GM12892 (cell line): ENCODE results near the gene LAMA5.

Experiments
- DNase-seq: peaks from one replicate; pipeline ENCODE4 v3.0.0; 2011; ENCODE audit not compliant: insufficient read length
- FAIRE-seq: peaks from 2 replicates; lab custom pipeline; 2011; peaks lifted over from hg19 to GRCh38; lab: Jason Lieb, UNC
- POLR2A ChIP-seq: IDR thresholded peaks from 2 replicates; pipeline ENCODE4 v1.6.1; 2011; ENCODE audit warnings: low read depth, low read length, control low read depth
- POLR2AphosphoS5 ChIP-seq: IDR thresholded peaks from 2 replicates; pipeline ENCODE4 v1.6.1; 2011; ENCODE audit warnings: low read depth, low read length, control low read depth
- TAF1 ChIP-seq: IDR thresholded peaks from 2 replicates; pipeline ENCODE4 v1.6.1; 2011; ENCODE audit warnings: low read depth, mild to moderate bottlenecking, control low read depth, low read length, borderline replicate concordance

Gene LAMA5

GRCh38 chr20:62332989-62333819 is 33.9 kb downstream of the LAMA5 start:
- no peak for DNase-seq
- no peak for FAIRE-seq
- no peak for TF ChIP-seq TAF1
- no peak for TF ChIP-seq POLR2A
- TF ChIP-seq POLR2AphosphoS5, result no peak

- no peak for FAIRE-seq
- TF ChIP-seq POLR2A (no peak), TAF1 (no peak), POLR2AphosphoS5 (no peak)
Measured at GRCh38 chr20:62332421-62332820, 34.7 kb downstream of the LAMA5 start.

GRCh38 chr20:62331347-62331746 is 35.8 kb downstream of the LAMA5 start:
- no peak for FAIRE-seq
- no peak for TF ChIP-seq POLR2AphosphoS5
- TF ChIP-seq POLR2A, result no peak
- TF ChIP-seq TAF1, result no peak
- no peak for DNase-seq

More at GRCh38 chr20:62332421-62332820, 34.7 kb downstream of the LAMA5 start:
- no peak for DNase-seq

GRCh38 chr20:62330576-62331317 is 36.4 kb downstream of the LAMA5 start:
- TF ChIP-seq POLR2AphosphoS5 (no peak), TAF1 (no peak), POLR2A (no peak)
- DNase-seq (no peak), FAIRE-seq (no peak)

- TF ChIP-seq POLR2AphosphoS5 (no peak), POLR2A (no peak), TAF1 (no peak)
- FAIRE-seq (no peak), DNase-seq (no peak)
Measured at GRCh38 chr20:62329389-62330377, 37.4 kb downstream of the LAMA5 start.

- TF ChIP-seq TAF1 (no peak), POLR2A (no peak), POLR2AphosphoS5 (no peak)
- no peak for FAIRE-seq
Measured at GRCh38 chr20:62328684-62329388, 38.3 kb downstream of the LAMA5 start.

GRCh38 chr20:62327726-62328495 is 39.2 kb downstream of the LAMA5 start:
- FAIRE-seq (no peak), DNase-seq (no peak)
- TF ChIP-seq POLR2A (no peak), TAF1 (no peak), POLR2AphosphoS5 (no peak)

More at GRCh38 chr20:62328684-62329388, 38.3 kb downstream of the LAMA5 start:
- DNase-seq, result no peak

GRCh38 chr20:62326959-62327725 is 40.0 kb downstream of the LAMA5 start:
- TF ChIP-seq POLR2AphosphoS5 (no peak), POLR2A (no peak), TAF1 (no peak)
- no peak for FAIRE-seq
- DNase-seq, result no peak

- no peak for FAIRE-seq
- no peak for DNase-seq
- no peak for TF ChIP-seq POLR2AphosphoS5
- TF ChIP-seq TAF1, result no peak
- no peak for TF ChIP-seq POLR2A
Measured at GRCh38 chr20:62326559-62326958, 40.6 kb downstream of the LAMA5 start.
